GM19467 (cell line): ENCODE measurements around the gene ALG12.
"Not testable (repeated sequence)": the region's sequence is repeated elsewhere in the genome, so short reads cannot be mapped to it uniquely, and the experiment has no call there.

ENCODE experiments used
- ATAC-seq: cut with Tn5 transposase; IDR thresholded peaks from one replicate; pipeline ENCODE4 v1.9.1; 2021; ENCODE audit warnings: mild to moderate bottlenecking, moderate library complexity; ENCODE audit not compliant: unreplicated experiment

Gene ALG12

GRCh38 chr22:49869086-49869830, 49.0 kb downstream of the ALG12 start:
- ATAC-seq: no peak

GRCh38 chr22:49867303-49868265, 50.7 kb downstream of the ALG12 start:
- no peak for ATAC-seq

GRCh38 chr22:49866646-49867045, 51.6 kb downstream of the ALG12 start:
- no peak for ATAC-seq

GRCh38 chr22:49866134-49866533, 52.1 kb downstream of the ALG12 start:
- no peak for ATAC-seq

GRCh38 chr22:49865156-49865555, 53.1 kb downstream of the ALG12 start:
- no peak for ATAC-seq

- ATAC-seq: no peak
Measured at GRCh38 chr22:49863931-49864330, 54.3 kb downstream of the ALG12 start.

GRCh38 chr22:49862496-49862776, 55.8 kb downstream of the ALG12 start:
- no peak for ATAC-seq

- no peak for ATAC-seq
Measured at GRCh38 chr22:49861642-49862495, 56.4 kb downstream of the ALG12 start.

- no peak for ATAC-seq
Measured at GRCh38 chr22:49858827-49859226, 59.4 kb downstream of the ALG12 start.

GRCh38 chr22:49856766-49857618, 61.2 kb downstream of the ALG12 start:
- no peak for ATAC-seq

- ATAC-seq: no peak
Measured at GRCh38 chr22:49856343-49856742, 61.9 kb downstream of the ALG12 start.

- no peak for ATAC-seq
Measured at GRCh38 chr22:49855251-49855911, 62.9 kb downstream of the ALG12 start.

- peak; percentile 29 for ATAC-seq
Measured at GRCh38 chr22:49853981-49854831, 64.0 kb downstream of the ALG12 start.

GRCh38 chr22:49852898-49853894, 65.0 kb downstream of the ALG12 start, which contains the start of gene ZBED4:
Gene ZBED4 (plus strand): TSS chr22:49853844. CDS start chr22:49883663, 29,819 bp downstream.
- peak; percentile 76 for ATAC-seq

GRCh38 chr22:49852568-49852897, 65.7 kb downstream of the ALG12 start:
- ATAC-seq: not testable (repeated sequence)

GRCh38 chr22:49850959-49851802, 67.1 kb downstream of the ALG12 start:
- ATAC-seq: no peak
